GM12878 (cell line): ENCODE data around the gene TRMT13. TPM values are rescaled to one million over a fixed set of nuclear protein-coding genes. Genes with fewer than 3 reads are reported as not detected.

Source experiments
- CBFB ChIP-seq: IDR thresholded peaks from 2 replicates; pipeline ENCODE4 v1.6.1; 2016; ENCODE audit warnings: antibody characterized with exemption, low read depth
- MYC ChIP-seq: IDR thresholded peaks from 2 replicates; pipeline ENCODE4 v1.6.1; 2011; ENCODE audit warnings: mild to moderate bottlenecking, low read length, moderate library complexity, inconsistent platforms; ENCODE audit not compliant: insufficient read depth, insufficient replicate concordance, insufficient read length, severe bottlenecking
- NR2F1 ChIP-seq: fragments of 450-650 bp; conservative IDR thresholded peaks from 2 replicates; pipeline ENCODE4 v1.6.1; 2017; ENCODE audit warnings: mild to moderate bottlenecking
- SIN3A ChIP-seq: IDR thresholded peaks from 2 replicates; pipeline ENCODE4 v1.6.1; 2012; ENCODE audit warnings: low read depth, low read length, improper control_type of control experiment
- SKIL ChIP-seq: fragments of 450-650 bp; IDR thresholded peaks from 2 replicates; pipeline ENCODE4 v1.6.1; 2017; ENCODE audit warnings: mild to moderate bottlenecking, low read depth, inconsistent platforms; ENCODE audit not compliant: poor library complexity, severe bottlenecking
- SP1 ChIP-seq: IDR thresholded peaks from one replicate; pipeline ENCODE4 v1.6.1; 2011; ENCODE audit warnings: low read depth, low read length
- TBL1XR1 ChIP-seq: IDR thresholded peaks from 2 replicates; pipeline ENCODE4 v1.6.1; 2012; ENCODE audit warnings: low read depth, low read length, improper control_type of control experiment
- ZBED1 ChIP-seq: IDR thresholded peaks from 2 replicates; pipeline ENCODE4 v1.6.1; 2016; ENCODE audit warnings: borderline replicate concordance
- ZNF274 ChIP-seq: IDR thresholded peaks from one replicate; pipeline ENCODE4 v1.8.0; 2011; ENCODE audit not compliant: insufficient read length, insufficient read depth
- polyA plus RNA-seq, 11 experiments: library from polyadenylated mRNA; depleted of rRNA in 4 of 11; unstranded in 6 of 11; stranded (reverse) in 5 of 11; fragments of >200 nt; fragmentation: Nextera tagmentation in 4 of 11; fragmentation: Illumina TruSeq in 1 of 11; extraction: Ambion mirVana in 4 of 11; extraction: Trizol in 1 of 11; gene quantifications; 1 replicate in 1 of 11; 2 replicates in 10 of 11; pipeline versions ENCODE4 v1.2.1 to v1.2.3, GENCODE V29; 2011 to 2016; ENCODE audit warnings: inconsistent platforms in 2 of 11, missing spikeins in 2 of 11, low read depth in 1 of 11
- total RNA-seq, 4 experiments: library from RNA; depleted of rRNA in 3 of 4; stranded (reverse); fragments of >200 nt in 3 of 4; fragmentation: Illumina TruSeq in 1 of 4; extraction: Trizol in 1 of 4; gene quantifications; 2 replicates each; pipeline versions ENCODE4 v1.2.1 to v1.2.3, GENCODE V29; 2013 to 2021
- TF ChIP-seq, protein P1 (sequence below): fragments of 450-650 bp; IDR thresholded peaks from 2 replicates; pipeline ENCODE4 v1.6.1; 2017; ENCODE audit warnings: mild to moderate bottlenecking, moderate library complexity

TRMT13 gene
- total and polyA plus RNA-seq, 10 of the 15 experiments (the other 5 are each of a cell fraction or from before 2014, with no cell fraction given) = 13.7 to 26.6 (median 21.9) TPM

GRCh38 chr1:100141192-100141591 is 8.2 kb downstream of the TRMT13 start (continued):
- TF ChIP-seq, protein P1, sequence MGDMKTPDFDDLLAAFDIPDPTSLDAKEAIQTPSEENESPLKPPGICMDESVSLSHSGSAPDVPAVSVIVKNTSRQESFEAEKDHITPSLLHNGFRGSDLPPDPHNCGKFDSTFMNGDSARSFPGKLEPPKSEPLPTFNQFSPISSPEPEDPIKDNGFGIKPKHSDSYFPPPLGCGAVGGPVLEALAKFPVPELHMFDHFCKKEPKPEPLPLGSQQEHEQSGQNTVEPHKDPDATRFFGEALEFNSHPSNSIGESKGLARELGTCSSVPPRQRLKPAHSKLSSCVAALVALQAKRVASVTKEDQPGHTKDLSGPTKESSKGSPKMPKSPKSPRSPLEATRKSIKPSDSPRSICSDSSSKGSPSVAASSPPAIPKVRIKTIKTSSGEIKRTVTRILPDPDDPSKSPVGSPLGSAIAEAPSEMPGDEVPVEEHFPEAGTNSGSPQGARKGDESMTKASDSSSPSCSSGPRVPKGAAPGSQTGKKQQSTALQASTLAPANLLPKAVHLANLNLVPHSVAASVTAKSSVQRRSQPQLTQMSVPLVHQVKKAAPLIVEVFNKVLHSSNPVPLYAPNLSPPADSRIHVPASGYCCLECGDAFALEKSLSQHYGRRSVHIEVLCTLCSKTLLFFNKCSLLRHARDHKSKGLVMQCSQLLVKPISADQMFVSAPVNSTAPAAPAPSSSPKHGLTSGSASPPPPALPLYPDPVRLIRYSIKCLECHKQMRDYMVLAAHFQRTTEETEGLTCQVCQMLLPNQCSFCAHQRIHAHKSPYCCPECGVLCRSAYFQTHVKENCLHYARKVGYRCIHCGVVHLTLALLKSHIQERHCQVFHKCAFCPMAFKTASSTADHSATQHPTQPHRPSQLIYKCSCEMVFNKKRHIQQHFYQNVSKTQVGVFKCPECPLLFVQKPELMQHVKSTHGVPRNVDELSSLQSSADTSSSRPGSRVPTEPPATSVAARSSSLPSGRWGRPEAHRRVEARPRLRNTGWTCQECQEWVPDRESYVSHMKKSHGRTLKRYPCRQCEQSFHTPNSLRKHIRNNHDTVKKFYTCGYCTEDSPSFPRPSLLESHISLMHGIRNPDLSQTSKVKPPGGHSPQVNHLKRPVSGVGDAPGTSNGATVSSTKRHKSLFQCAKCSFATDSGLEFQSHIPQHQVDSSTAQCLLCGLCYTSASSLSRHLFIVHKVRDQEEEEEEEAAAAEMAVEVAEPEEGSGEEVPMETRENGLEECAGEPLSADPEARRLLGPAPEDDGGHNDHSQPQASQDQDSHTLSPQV = no peak
- TF ChIP-seq SP1 (no peak), TBL1XR1 (no peak), ZBED1 (no peak), ZNF274 (no peak), NR2F1 (no peak), MYC (no peak), CBFB (no peak), SKIL (no peak), SIN3A (no peak)
- TF ChIP-seq, all 136 proteins: peak for 0
